HEK293 (cell line): ENCODE results near the gene TMEM161B.

Source experiments
- CTCF ChIA-PET: fragments of 350-600 bp; formaldehyde crosslinking; extraction: SDS; loops from one replicate; lab custom pipeline; 2021; ENCODE audit warnings: antibody characterized with exemption; lab: Yijun Ruan, JAX
- POLR2A ChIA-PET: fragments of 300-600 bp; formaldehyde crosslinking; extraction: SDS; loops from one replicate; lab custom pipeline; 2020; ENCODE audit warnings: antibody characterized with exemption, inconsistent platforms; lab: Yijun Ruan, JAX
- H3K27ac ChIP-seq: fragments of 200-500 bp; sonication (Bioruptor generic); 2 replicates; pipeline ENCODE4 v1.5.1; 2014; ENCODE audit warnings: low read depth, low read length, control low read depth, inconsistent platforms; ENCODE audit errors: extremely low read depth
- H3K36me3 ChIP-seq, 2 experiments: fragments of 200-500 bp in 1 of 2; sonication (Bioruptor generic) in 1 of 2; 1 replicate in 1 of 2; 2 replicates in 1 of 2; pipeline ENCODE4 v1.5.1; 2014 to 2017; ENCODE audit warnings: inconsistent platforms in 2 of 2, low read length in 2 of 2; ENCODE audit not compliant: control insufficient read depth in 2 of 2, insufficient read depth in 1 of 2
- H3K4me1 ChIP-seq: fragments of 200-500 bp; sonication (Bioruptor generic); 2 replicates; pipeline ENCODE4 v1.5.1; 2014; ENCODE audit warnings: mild to moderate bottlenecking, low read length, inconsistent platforms; ENCODE audit not compliant: control insufficient read depth, insufficient read depth
- H3K4me3 ChIP-seq: 2 replicates; pipeline ENCODE4 v1.5.1; 2011; ENCODE audit warnings: low read depth, mild to moderate bottlenecking, control low read depth, low read length, moderate library complexity
- H3K9me3 ChIP-seq: fragments of 200-500 bp; sonication (Bioruptor generic); 2 replicates; pipeline ENCODE4 v1.5.1; 2014; ENCODE audit warnings: low read depth, low read length, inconsistent platforms; ENCODE audit not compliant: control insufficient read depth, insufficient read depth
- BCL6B ChIP-seq: fragments of 450-650 bp; formaldehyde crosslinking; IDR thresholded peaks from 2 replicates; pipeline ENCODE4 v1.5.1; 2017; ENCODE audit warnings: missing biosample characterization, missing genetic modification characterization
- HOXA7 ChIP-seq: sonication (generic); formaldehyde crosslinking; IDR thresholded peaks from 2 replicates; pipeline ENCODE4 v1.8.1; 2022; ENCODE audit warnings: missing genetic modification reagents, borderline replicate concordance
- HOXC10 ChIP-seq: sonication (generic); formaldehyde crosslinking; IDR thresholded peaks from 2 replicates; pipeline ENCODE4 v1.8.1; 2023; ENCODE audit warnings: mild to moderate bottlenecking, missing genetic modification reagents
- KLF8 ChIP-seq: fragments of 450-650 bp; formaldehyde crosslinking; IDR thresholded peaks from 2 replicates; pipeline ENCODE4 v1.5.1; 2016; ENCODE audit warnings: missing biosample characterization, missing genetic modification characterization
- MZF1 ChIP-seq: fragments of 450-650 bp; formaldehyde crosslinking; IDR thresholded peaks from 2 replicates; pipeline ENCODE4 v1.5.1; 2017; ENCODE audit warnings: missing biosample characterization, missing genetic modification characterization, borderline replicate concordance
- OVOL3 ChIP-seq: fragments of 450-650 bp; formaldehyde crosslinking; IDR thresholded peaks from 2 replicates; pipeline ENCODE4 v1.5.1; 2016; ENCODE audit warnings: missing biosample characterization, missing genetic modification characterization
- TSHZ1 ChIP-seq: fragments of 450-650 bp; formaldehyde crosslinking; IDR thresholded peaks from 2 replicates; pipeline ENCODE4 v1.5.1; 2016; ENCODE audit warnings: missing biosample characterization, missing genetic modification characterization, borderline replicate concordance
- YY2 ChIP-seq: fragments of 450-650 bp; formaldehyde crosslinking; IDR thresholded peaks from 2 replicates; pipeline ENCODE4 v1.5.1; 2016; ENCODE audit warnings: missing biosample characterization, missing genetic modification characterization
- ZFP37 ChIP-seq: fragments of 450-650 bp; formaldehyde crosslinking; IDR thresholded peaks from 2 replicates; pipeline ENCODE4 v1.5.1; 2016; ENCODE audit warnings: missing biosample characterization, missing genetic modification characterization
- ZNF133 ChIP-seq: fragments of 450-650 bp; formaldehyde crosslinking; IDR thresholded peaks from 2 replicates; pipeline ENCODE4 v1.5.1; 2016; ENCODE audit warnings: missing biosample characterization, missing genetic modification characterization
- ZNF157 ChIP-seq: fragments of 450-650 bp; formaldehyde crosslinking; IDR thresholded peaks from 2 replicates; pipeline ENCODE4 v1.5.1; 2016; ENCODE audit warnings: missing biosample characterization, missing genetic modification characterization
- ZNF16 ChIP-seq: fragments of 450-650 bp; formaldehyde crosslinking; IDR thresholded peaks from 2 replicates; pipeline ENCODE4 v1.5.1; 2016; ENCODE audit warnings: low read depth, missing biosample characterization, missing genetic modification characterization
- ZNF19 ChIP-seq: fragments of 450-650 bp; formaldehyde crosslinking; IDR thresholded peaks from 2 replicates; pipeline ENCODE4; 2016; ENCODE audit warnings: missing biosample characterization, missing genetic modification characterization, low read depth
- ZNF202 ChIP-seq: fragments of 450-650 bp; formaldehyde crosslinking; IDR thresholded peaks from 2 replicates; pipeline ENCODE4 v1.5.1; 2016; ENCODE audit warnings: missing biosample characterization, missing genetic modification characterization, borderline replicate concordance
- ZNF274 ChIP-seq, 2 experiments: fragments of 200-500 bp in 1 of 2; fragments of 450-650 bp in 1 of 2; sonication (Bioruptor generic) in 1 of 2; formaldehyde crosslinking in 1 of 2; IDR thresholded peaks; 2 replicates each; pipeline versions ENCODE4 v1.5.1 to v1.6.1; 2014 to 2016; ENCODE audit warnings: borderline replicate concordance in 1 of 2, inconsistent platforms in 1 of 2, low read length in 1 of 2, missing biosample characterization in 1 of 2, missing genetic modification characterization in 1 of 2
- ZNF302 ChIP-seq: fragments of 450-650 bp; formaldehyde crosslinking; IDR thresholded peaks from 2 replicates; pipeline ENCODE4 v1.5.1; 2016; ENCODE audit warnings: missing biosample characterization, missing genetic modification characterization, low read depth
- ZNF311 ChIP-seq: fragments of 450-650 bp; formaldehyde crosslinking; IDR thresholded peaks from 2 replicates; pipeline ENCODE4 v1.5.1; 2017; ENCODE audit warnings: missing biosample characterization, missing genetic modification characterization, borderline replicate concordance
- ZNF324 ChIP-seq: fragments of 450-650 bp; formaldehyde crosslinking; IDR thresholded peaks from 2 replicates; pipeline ENCODE4 v1.5.1; 2016; ENCODE audit warnings: missing biosample characterization, missing genetic modification characterization
- ZNF366 ChIP-seq: fragments of 450-650 bp; formaldehyde crosslinking; conservative IDR thresholded peaks from 2 replicates; pipeline ENCODE4 v1.5.1; 2016; ENCODE audit warnings: missing biosample characterization, missing genetic modification characterization
- ZNF404 ChIP-seq: fragments of 450-650 bp; formaldehyde crosslinking; IDR thresholded peaks from 2 replicates; pipeline ENCODE4 v1.5.1; 2017; ENCODE audit warnings: missing biosample characterization, missing genetic modification characterization
- ZNF433 ChIP-seq: fragments of 450-650 bp; formaldehyde crosslinking; IDR thresholded peaks from 2 replicates; pipeline ENCODE4 v1.5.1; 2016; ENCODE audit warnings: missing biosample characterization, missing genetic modification characterization, low read depth
- ZNF510 ChIP-seq: fragments of 450-650 bp; formaldehyde crosslinking; IDR thresholded peaks from 2 replicates; pipeline ENCODE4 v1.5.1; 2018; ENCODE audit warnings: mild to moderate bottlenecking, missing genetic modification characterization, missing biosample characterization; ENCODE audit not compliant: insufficient replicate concordance
- ZNF560 ChIP-seq: fragments of 450-650 bp; formaldehyde crosslinking; IDR thresholded peaks from 2 replicates; pipeline ENCODE4 v1.5.1; 2017; ENCODE audit warnings: missing biosample characterization, missing genetic modification characterization, borderline replicate concordance
- ZNF561 ChIP-seq: fragments of 450-650 bp; IDR thresholded peaks from 2 replicates; pipeline ENCODE4 v1.5.1; 2018; ENCODE audit warnings: missing biosample characterization, missing genetic modification characterization, borderline replicate concordance
- ZNF747 ChIP-seq: fragments of 450-650 bp; formaldehyde crosslinking; IDR thresholded peaks from 2 replicates; pipeline ENCODE4 v1.5.1; 2016; ENCODE audit warnings: missing biosample characterization, missing genetic modification characterization
- ZNF837 ChIP-seq: fragments of 450-650 bp; formaldehyde crosslinking; IDR thresholded peaks from 2 replicates; pipeline ENCODE4 v1.5.1; 2016; ENCODE audit warnings: missing biosample characterization, missing genetic modification characterization
- ZSCAN23 ChIP-seq: fragments of 450-650 bp; formaldehyde crosslinking; IDR thresholded peaks from 2 replicates; pipeline ENCODE4 v1.5.1; 2016; ENCODE audit warnings: missing biosample characterization, missing genetic modification characterization
- ZXDB ChIP-seq: fragments of 450-650 bp; formaldehyde crosslinking; IDR thresholded peaks from 2 replicates; pipeline ENCODE4 v1.5.1; 2016; ENCODE audit warnings: missing biosample characterization, missing genetic modification characterization
- TF ChIP-seq, protein P1 (sequence below): fragments of 450-650 bp; formaldehyde crosslinking; IDR thresholded peaks from 2 replicates; pipeline ENCODE4; 2016; ENCODE audit warnings: missing biosample characterization, missing genetic modification characterization

TMEM161B gene

DNA sequence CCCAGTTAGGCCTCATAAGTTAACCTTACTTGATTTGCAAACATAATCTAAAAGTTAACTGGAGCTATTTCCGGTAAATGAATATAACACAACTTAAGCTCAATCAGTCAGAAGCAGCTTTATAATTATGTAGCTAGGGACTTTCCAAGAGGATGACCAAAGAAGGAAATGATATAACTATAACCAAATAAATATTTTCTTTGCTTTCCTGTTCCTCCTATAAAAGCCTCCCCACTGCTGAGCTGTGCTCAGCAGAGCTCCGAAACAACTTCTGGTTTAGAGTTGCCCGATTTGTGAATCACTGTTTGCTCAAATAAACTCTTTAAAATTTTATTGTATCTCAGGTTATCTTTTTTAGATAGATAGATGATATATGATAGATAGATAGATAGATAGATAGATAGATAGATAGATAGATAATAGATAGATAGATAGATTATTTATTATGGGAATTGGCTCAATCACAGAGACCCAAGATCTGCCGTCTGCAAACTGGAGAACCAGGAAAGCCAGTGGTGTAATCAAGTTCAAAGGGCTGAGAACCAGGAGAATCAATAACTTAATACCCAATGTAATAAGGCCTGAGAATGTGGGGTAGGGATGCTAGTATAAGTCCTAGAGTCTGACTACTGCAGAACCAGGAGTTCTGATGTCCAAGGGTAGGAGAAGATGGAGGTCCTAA, 19.3 kb upstream of the TMEM161B start (continued):
- no peak for TF ChIP-seq TSHZ1 (tag by site-specific recombination)
- no peak for TF ChIP-seq ZNF16 (tag by site-specific recombination)
- TF ChIP-seq ZNF19 (tag by site-specific recombination), result no peak
- TF ChIP-seq ZNF433 (tag by site-specific recombination), result no peak
- no peak for TF ChIP-seq MZF1 (tag by site-specific recombination)
- no peak for TF ChIP-seq ZNF133 (tag by site-specific recombination)
- TF ChIP-seq ZNF202 (tag by site-specific recombination), result no peak
- no peak for TF ChIP-seq ZNF561 (tag by site-specific recombination)
- TF ChIP-seq ZNF560 (tag by site-specific recombination), result no peak
- no peak for TF ChIP-seq ZNF366 (tag by site-specific recombination)
- TF ChIP-seq, all 188 proteins: peak for 0

DNA sequence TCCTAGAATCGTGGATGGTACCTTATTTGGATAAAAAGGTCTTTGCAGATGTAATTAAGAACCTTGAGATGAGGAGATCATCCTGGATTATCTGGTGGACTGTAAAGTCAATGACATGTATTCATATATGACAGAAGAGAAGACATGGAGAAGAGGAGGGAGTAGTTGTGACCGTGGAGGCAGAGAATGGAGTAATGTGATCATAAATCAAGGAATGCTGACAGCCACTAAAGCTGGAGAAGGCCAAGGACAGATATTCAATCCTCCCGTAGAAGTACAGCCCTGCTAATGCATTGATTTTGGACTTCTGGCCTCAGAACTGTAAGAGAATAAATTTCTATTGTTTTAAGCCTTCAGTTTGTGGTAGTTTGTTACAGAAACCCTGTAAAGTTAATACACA, 18.7 kb upstream of the TMEM161B start:
- POLR2A ChIA-PET, result no interaction called here
- H3K4me1 ChIP-seq, result no peaks in the 10 kb centered on the region
- TF ChIP-seq ZNF324 (tag by site-specific recombination), result no peak
- TF ChIP-seq HOXA7 (CRISPR knock-in tag), result no peak
- TF ChIP-seq ZFP37 (tag by site-specific recombination), result no peak
- TF ChIP-seq ZXDB, result no peak
- CTCF ChIA-PET, result interaction anchor here (1.0 kb wide), 1 partner anchor 10 kb away, joined by 3 read pairs; no protein-coding TSS in a partner anchor
- peaks cover 4 to 15% of the 10 kb centered on the region in 2 experiments; a peak in 2 of 3 replicates for H3K36me3 ChIP-seq
- no peak overlapping the region for H3K27ac ChIP-seq
- no peaks in the 10 kb centered on the region for H3K9me3 ChIP-seq
- H3K4me3 ChIP-seq, result no peak overlapping the region

- ChIA-PET CTCF (no interaction called here), POLR2A (no interaction called here)
- Histone ChIP-seq H3K36me3 (peaks cover 4 to 21% of the 10 kb centered on the region in 2 experiments; a peak in 2 of 3 replicates), H3K27ac (no peak overlapping the region), H3K9me3 (no peaks in the 10 kb centered on the region), H3K4me3 (no peak overlapping the region), H3K4me1 (no peaks in the 10 kb centered on the region)
- no peak for TF ChIP-seq YY2 (tag by site-specific recombination)
- no peak for TF ChIP-seq ZNF302 (tag by site-specific recombination)
- no peak for TF ChIP-seq ZNF311 (tag by site-specific recombination)
- TF ChIP-seq KLF8, result no peak
- no peak for TF ChIP-seq ZNF404 (tag by site-specific recombination)
- TF ChIP-seq ZSCAN23 (tag by site-specific recombination), result no peak
- TF ChIP-seq OVOL3 (tag by site-specific recombination), result no peak
- no peak for TF ChIP-seq ZNF747 (tag by site-specific recombination)
- no peak for TF ChIP-seq ZNF837
- TF ChIP-seq BCL6B (tag by site-specific recombination), result no peak
- TF ChIP-seq ZNF274 (IDR thresholded peaks at IDR 0.05; ENCODE audit: low read length), result no peak
- TF ChIP-seq ZNF274 (tag by site-specific recombination; IDR thresholded peaks at IDR 0.05; ENCODE audit: borderline replicate concordance), result no peak
- TF ChIP-seq HOXC10 (CRISPR knock-in tag), result no peak
- TF ChIP-seq ZNF510 (tag by site-specific recombination), result no peak
- TF ChIP-seq, protein P1, sequence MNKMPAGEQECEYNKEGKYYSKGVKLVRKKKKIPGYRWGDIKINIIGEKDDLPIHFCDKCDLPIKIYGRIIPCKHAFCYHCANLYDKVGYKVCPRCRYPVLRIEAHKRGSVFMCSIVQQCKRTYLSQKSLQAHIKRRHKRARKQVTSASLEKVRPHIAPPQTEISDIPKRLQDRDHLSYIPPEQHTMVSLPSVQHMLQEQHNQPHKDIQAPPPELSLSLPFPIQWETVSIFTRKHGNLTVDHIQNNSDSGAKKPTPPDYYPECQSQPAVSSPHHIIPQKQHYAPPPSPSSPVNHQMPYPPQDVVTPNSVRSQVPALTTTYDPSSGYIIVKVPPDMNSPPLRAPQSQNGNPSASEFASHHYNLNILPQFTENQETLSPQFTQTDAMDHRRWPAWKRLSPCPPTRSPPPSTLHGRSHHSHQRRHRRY (tag by site-specific recombination), result no peak
- no peak for TF ChIP-seq ZNF157 (tag by site-specific recombination)
Measured at GRCh38 chr5:88283690-88284089, 15.0 kb upstream of the TMEM161B start.
